Activated CD8-positive, alpha-beta memory T cell treated with anti-CD3 and anti-CD28 coated beads, Interleukin-2, amount 50 U/mL, for 4 hours (primary cell): ENCODE results near the gene SMARCE1.

Experiments used
- DNase-seq: peaks from one replicate; pipeline ENCODE4 v3.0.0-alpha.2; 2020

SMARCE1 gene

GRCh38 chr17:40647624-40648383 is at the start of gene SMARCE1:
Gene SMARCE1, minus strand, starts transcription at chr17:40647818. Its CDS starts 2,016 bp downstream, at chr17:40645802.
- DNase-seq = peak; percentile 72

GRCh38 chr17:40697297-40697696 is 49.7 kb upstream of the SMARCE1 start:
- DNase-seq = no peak

GRCh38 chr17:40696651-40697072 is 49.0 kb upstream of the SMARCE1 start:
- DNase-seq = no peak

- DNase-seq = no peak
Observed at GRCh38 chr17:40695874-40696472, 48.4 kb upstream of the SMARCE1 start.

GRCh38 chr17:40694584-40694983 is 47.0 kb upstream of the SMARCE1 start:
- no peak for DNase-seq

- no peak for DNase-seq
Observed at GRCh38 chr17:40687106-40687505, 39.5 kb upstream of the SMARCE1 start.

- DNase-seq = no peak
Observed at GRCh38 chr17:40686192-40686591, 38.6 kb upstream of the SMARCE1 start.

GRCh38 chr17:40680998-40681397 is 33.4 kb upstream of the SMARCE1 start:
- DNase-seq = no peak

- DNase-seq = no peak
Observed at GRCh38 chr17:40679523-40679907, 31.9 kb upstream of the SMARCE1 start.

- DNase-seq = no peak
Observed at GRCh38 chr17:40678902-40679522, 31.4 kb upstream of the SMARCE1 start.

GRCh38 chr17:40675905-40676304 is 28.3 kb upstream of the SMARCE1 start:
- DNase-seq = no peak

GRCh38 chr17:40672654-40673053 is 25.0 kb upstream of the SMARCE1 start:
- DNase-seq = no peak

- no peak for DNase-seq
Observed at GRCh38 chr17:40671282-40671681, 23.7 kb upstream of the SMARCE1 start.

- no peak for DNase-seq
Observed at GRCh38 chr17:40666331-40666730, 18.7 kb upstream of the SMARCE1 start.

GRCh38 chr17:40664582-40665333 is 17.1 kb upstream of the SMARCE1 start, which contains the start of gene KRT222:
Gene KRT222, minus strand, starts transcription at chr17:40665177. Its CDS starts 78 bp downstream, at chr17:40665099.
- DNase-seq = no peak

GRCh38 chr17:40663252-40663651 is 15.6 kb upstream of the SMARCE1 start:
- DNase-seq = no peak

GRCh38 chr17:40659911-40660310 is 12.3 kb upstream of the SMARCE1 start:
- DNase-seq = no peak

GRCh38 chr17:40658396-40658795 is 10.8 kb upstream of the SMARCE1 start:
- DNase-seq = no peak

GRCh38 chr17:40651939-40652338 is 4.3 kb upstream of the SMARCE1 start:
- DNase-seq = no peak

- no peak for DNase-seq
Observed at GRCh38 chr17:40648384-40648968, 858 bp upstream of the SMARCE1 start.

- DNase-seq = peak; percentile 45
Observed at GRCh38 chr17:40646791-40647623, 611 bp downstream of the SMARCE1 start.

- no peak for DNase-seq
Observed at GRCh38 chr17:40645943-40646342, 1.7 kb downstream of the SMARCE1 start.
